GM12878 (cell line): ENCODE measurements around the gene SUMF2. TPM values are rescaled to one million over a fixed set of nuclear protein-coding genes. Genes with fewer than 3 reads are reported as not detected.
A peak's percentile ranks its signal among the peaks of the same experiment; 100 is the strongest.

Experiments used
- ATAC-seq: fragments of 200-7000 bp; cut with Tn5 transposase; 3 replicates; pipeline ENCODE4 v1.9.1; 2020; ENCODE audit warnings: mild to moderate bottlenecking, moderate library complexity
- BruUV-seq: library from RNA; stranded (reverse); fragments of 400-500 nt; replicated peaks from 2 replicates; lab custom pipeline; 2021; lab: Mats Ljungman, UMichigan
- CTCF ChIA-PET: fragments of 300-600 bp; sonication (Branson Sonifier 250); formaldehyde crosslinking; extraction: SDS; loops from one replicate; lab custom pipeline; 2021; ENCODE audit warnings: inconsistent platforms; lab: Yijun Ruan, JAX
- POLR2A ChIA-PET: fragments of 350-600 bp; formaldehyde crosslinking; extraction: SDS; loops from one replicate; lab custom pipeline; 2021; ENCODE audit warnings: inconsistent platforms; lab: Charles Lee
- RAD21 ChIA-PET: fragments of 300-600 bp; sonication (Branson Sonifier 250); formaldehyde crosslinking; loops from one replicate; lab custom pipeline; 2023; ENCODE audit warnings: antibody characterized with exemption; ENCODE audit not compliant: unreplicated experiment; lab: Charles Lee
- SMC1A ChIA-PET: fragments of 300-600 bp; sonication (Branson Sonifier 250); formaldehyde crosslinking; loops from one replicate; lab custom pipeline; 2023; ENCODE audit not compliant: unreplicated experiment, uncharacterized antibody; lab: Charles Lee
- DNase-seq: peaks from one replicate; pipeline ENCODE4 v3.0.0-alpha.2; 2011; ENCODE audit warnings: low read depth, low spot score
- FAIRE-seq: peaks from 3 replicates; lab custom pipeline; 2011; peaks lifted over from hg19 to GRCh38; lab: Jason Lieb, UNC
- H2AFZ ChIP-seq: 2 replicates; pipeline ENCODE4 v1.6.0; 2011; ENCODE audit warnings: low read depth, low read length, control low read depth; ENCODE audit not compliant: control insufficient read depth
- H3K27ac ChIP-seq: 2 replicates; pipeline ENCODE4 v1.5.1; 2011; ENCODE audit warnings: control low read depth; ENCODE audit not compliant: control insufficient read depth, insufficient read depth
- H3K27me3 ChIP-seq, 2 experiments: replicated peaks in 1 of 2; 2 replicates each; pipeline versions ENCODE4 v1.6.0 to v1.6.1; 2011; ENCODE audit warnings: low read length in 1 of 2; ENCODE audit not compliant: control insufficient read depth in 2 of 2, insufficient read depth in 2 of 2
- H3K36me3 ChIP-seq, 2 experiments: 2 replicates each; pipeline ENCODE4 v1.5.1; 2011; ENCODE audit warnings: low read length in 1 of 2; ENCODE audit not compliant: control insufficient read depth in 2 of 2, insufficient read depth in 2 of 2
- H3K4me1 ChIP-seq: 2 replicates; pipeline ENCODE4 v1.6.1; 2011; ENCODE audit warnings: mild to moderate bottlenecking, low read length, moderate library complexity, mixed read lengths; ENCODE audit not compliant: control insufficient read depth, insufficient read depth
- H3K4me2 ChIP-seq: 2 replicates; pipeline ENCODE4 v1.6.0; 2011; ENCODE audit warnings: control low read depth; ENCODE audit not compliant: control insufficient read depth, insufficient read depth
- H3K4me3 ChIP-seq: fragments of 200-600 bp; sonication (generic); 2 replicates; pipeline ENCODE4 v1.5.1; 2016
- H3K79me2 ChIP-seq: 2 replicates; pipeline ENCODE4 v1.6.0; 2011; ENCODE audit warnings: low read length; ENCODE audit not compliant: control insufficient read depth, insufficient read depth
- H3K9ac ChIP-seq: 2 replicates; pipeline ENCODE4 v1.8.0; 2011; ENCODE audit warnings: low read length, control low read depth, mixed read lengths; ENCODE audit not compliant: control insufficient read depth, insufficient read depth
- H3K9me3 ChIP-seq: replicated peaks from 3 replicates; pipeline ENCODE4 v1.5.1; 2011; ENCODE audit warnings: mild to moderate bottlenecking, low read length; ENCODE audit not compliant: control insufficient read depth, insufficient read depth
- H4K20me1 ChIP-seq: 2 replicates; pipeline ENCODE4 v1.6.0; 2011; ENCODE audit not compliant: control insufficient read depth, insufficient read depth
- BACH1 ChIP-seq: fragments of 450-650 bp; IDR thresholded peaks from 2 replicates; pipeline ENCODE4 v1.6.1; 2017; ENCODE audit warnings: mild to moderate bottlenecking, borderline replicate concordance
- FOXK2 ChIP-seq: fragments of 450-650 bp; IDR thresholded peaks from 2 replicates; pipeline ENCODE4 v1.6.1; 2017; ENCODE audit warnings: mild to moderate bottlenecking, moderate library complexity
- FOXM1 ChIP-seq: IDR thresholded peaks from 2 replicates; pipeline ENCODE4 v1.6.1; 2012; ENCODE audit warnings: low read depth, mild to moderate bottlenecking, inconsistent platforms, low read length, moderate library complexity
- NFYA ChIP-seq: IDR thresholded peaks from 2 replicates; pipeline ENCODE4 v1.6.1; 2011; ENCODE audit warnings: low read depth, mild to moderate bottlenecking, low read length, improper control_type of control experiment, borderline replicate concordance
- POLR2AphosphoS5 ChIP-seq: IDR thresholded peaks from 2 replicates; pipeline ENCODE4 v1.6.1; 2011; ENCODE audit warnings: mild to moderate bottlenecking, low read length, inconsistent platforms
- SP1 ChIP-seq: IDR thresholded peaks from one replicate; pipeline ENCODE4 v1.6.1; 2011; ENCODE audit warnings: low read depth, low read length
- SPI1 ChIP-seq: IDR thresholded peaks from 2 replicates; pipeline ENCODE4 v1.6.1; 2011; ENCODE audit warnings: low read depth, mild to moderate bottlenecking, low read length, moderate library complexity, borderline replicate concordance; ENCODE audit not compliant: insufficient read depth
- SREBF2 ChIP-seq: IDR thresholded peaks from 2 replicates; pipeline ENCODE4 v1.6.1; 2012; ENCODE audit warnings: mild to moderate bottlenecking, low read length
- TAF1 ChIP-seq: IDR thresholded peaks from 2 replicates; pipeline ENCODE4 v1.6.1; 2011; ENCODE audit warnings: mild to moderate bottlenecking, low read depth, low read length, borderline replicate concordance
- YY1 ChIP-seq: IDR thresholded peaks from 2 replicates; pipeline ENCODE4 v1.6.1; 2011; ENCODE audit warnings: low read depth, mild to moderate bottlenecking, low read length
- ZNF217 ChIP-seq: fragments of 450-650 bp; IDR thresholded peaks from 2 replicates; pipeline ENCODE4 v1.6.1; 2017; ENCODE audit warnings: antibody characterized with exemption, mild to moderate bottlenecking
- ZNF274 ChIP-seq: IDR thresholded peaks from one replicate; pipeline ENCODE4 v1.8.0; 2011; ENCODE audit not compliant: insufficient read length, insufficient read depth
- ZNF384 ChIP-seq: IDR thresholded peaks from 2 replicates; pipeline ENCODE4 v1.6.1; 2012; ENCODE audit warnings: low read depth, mild to moderate bottlenecking, low read length, improper control_type of control experiment, borderline replicate concordance
- ZNF622 ChIP-seq: fragments of 450-650 bp; IDR thresholded peaks from 2 replicates; pipeline ENCODE4 v1.6.1; 2017; ENCODE audit warnings: mild to moderate bottlenecking, inconsistent platforms
- WGBS: methylation state at CpG from one replicate; pipeline ENCODE4 v1.1.6; 2016; ENCODE audit warnings: low lambda C conversion rate; ENCODE audit not compliant: insufficient replicate concordance, insufficient coverage; ENCODE audit errors: missing lambda C conversion rate; 5-methylcytosine and 5-hydroxymethylcytosine counted together
- in situ Hi-C: fragments of 300-500 bp; cut with MboI; formaldehyde crosslinking; loops from 9 replicates; pipeline ENCODE4 v1.14.3; 2018; ENCODE audit warnings: mixed read lengths
- intact Hi-C: fragments of 100-400 bp; cut with micrococcal nuclease; formaldehyde crosslinking; loops from one replicate; pipeline ENCODE4 v1.14.2; 2022; ENCODE audit not compliant: unreplicated experiment
- polyA plus RNA-seq, 11 experiments: library from polyadenylated mRNA; depleted of rRNA in 4 of 11; unstranded in 6 of 11; stranded (reverse) in 5 of 11; fragments of >200 nt; fragmentation: Nextera tagmentation in 4 of 11; fragmentation: Illumina TruSeq in 1 of 11; extraction: Ambion mirVana in 4 of 11; extraction: Trizol in 1 of 11; gene quantifications; 1 replicate in 1 of 11; 2 replicates in 10 of 11; pipeline versions ENCODE4 v1.2.1 to v1.2.3, GENCODE V29; 2011 to 2016; ENCODE audit warnings: inconsistent platforms in 2 of 11, missing spikeins in 2 of 11, low read depth in 1 of 11
- total RNA-seq, 4 experiments: library from RNA; depleted of rRNA in 3 of 4; stranded (reverse); fragments of >200 nt in 3 of 4; fragmentation: Illumina TruSeq in 1 of 4; extraction: Trizol in 1 of 4; gene quantifications; 2 replicates each; pipeline versions ENCODE4 v1.2.1 to v1.2.3, GENCODE V29; 2013 to 2021
- TF ChIP-seq, protein P1 (sequence below): fragments of 450-650 bp; IDR thresholded peaks from 2 replicates; pipeline ENCODE4 v1.6.1; 2017; ENCODE audit warnings: antibody characterized with exemption, mild to moderate bottlenecking, moderate library complexity
- TF ChIP-seq, protein P2 (sequence below): fragments of 450-650 bp; IDR thresholded peaks from 2 replicates; pipeline ENCODE4 v1.6.1; 2016; ENCODE audit warnings: mild to moderate bottlenecking
- TF ChIP-seq, protein P3 (sequence below): fragments of 450-650 bp; IDR thresholded peaks from 2 replicates; pipeline ENCODE4 v1.6.1; 2017; ENCODE audit warnings: mild to moderate bottlenecking
- TF ChIP-seq, protein P4 (sequence below): fragments of 450-650 bp; IDR thresholded peaks from 2 replicates; pipeline ENCODE4 v1.6.1; 2017; ENCODE audit warnings: low read depth, mild to moderate bottlenecking, moderate library complexity

The SUMF2 gene
- total and polyA plus RNA-seq, 10 of the 15 experiments (the other 5 are each of a cell fraction or from before 2014, with no cell fraction given): 39.9 to 106 (median 71.7) TPM

DNA sequence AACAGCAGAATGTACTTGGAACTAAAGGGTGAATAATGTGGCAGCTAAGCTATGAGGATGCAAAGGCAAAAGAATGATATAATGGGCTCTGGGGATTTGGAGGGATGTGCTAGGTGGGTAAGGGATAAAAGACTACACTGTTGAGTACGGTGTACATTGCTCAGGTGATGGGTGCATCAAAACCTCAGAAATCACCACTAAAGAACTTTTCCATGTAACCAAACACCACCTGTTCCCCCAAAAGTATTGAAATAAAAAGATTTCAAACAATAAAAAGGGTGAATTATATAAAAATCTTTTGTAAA is 43.8 kb downstream of the SUMF2 start:
- no peak for ATAC-seq
- H3K9me3 ChIP-seq: peaks cover 2% of the 10 kb centered on the region; the same call in 2 of the 3 replicates
- ChIA-PET POLR2A (no interaction called here), CTCF (no interaction called here), SMC1A (no interaction called here), RAD21 (no interaction called here)
- no peaks in the 10 kb centered on the region for H3K27me3 ChIP-seq
- no peak overlapping the region for H3K4me3 ChIP-seq
- no peaks in the 10 kb centered on the region for H4K20me1 ChIP-seq
- peak overlapping the region; percentile 31 for H2AFZ ChIP-seq
- in situ Hi-C loops: loop anchor here (10.0 kb wide), 1 partner anchor 1353 kb away; the partner anchor contains the start of gene SEC61G
- H3K79me2 ChIP-seq: peaks cover 24% of the 10 kb centered on the region
- H3K27ac ChIP-seq: no peak overlapping the region
- peaks cover 0 to 9% of the 10 kb centered on the region in 2 experiments for H3K36me3 ChIP-seq
- no peak overlapping the region for H3K9ac ChIP-seq
- H3K4me2 ChIP-seq: no peak overlapping the region
- H3K4me1 ChIP-seq: no peaks in the 10 kb centered on the region
- no peak for DNase-seq
- intact Hi-C loops: loop anchor here (10.0 kb wide), 1 partner anchor 223 kb away; the partner anchor contains the start of gene ZNF713
- no peak for TF ChIP-seq FOXK2
- TF ChIP-seq TAF1: no peak
- no peak for TF ChIP-seq ZNF217
- TF ChIP-seq SP1: no peak
- TF ChIP-seq ZNF622: no peak
- no peak for TF ChIP-seq ZNF274
- no peak for TF ChIP-seq ZNF384
- no peak for TF ChIP-seq BACH1
- TF ChIP-seq, protein P1, sequence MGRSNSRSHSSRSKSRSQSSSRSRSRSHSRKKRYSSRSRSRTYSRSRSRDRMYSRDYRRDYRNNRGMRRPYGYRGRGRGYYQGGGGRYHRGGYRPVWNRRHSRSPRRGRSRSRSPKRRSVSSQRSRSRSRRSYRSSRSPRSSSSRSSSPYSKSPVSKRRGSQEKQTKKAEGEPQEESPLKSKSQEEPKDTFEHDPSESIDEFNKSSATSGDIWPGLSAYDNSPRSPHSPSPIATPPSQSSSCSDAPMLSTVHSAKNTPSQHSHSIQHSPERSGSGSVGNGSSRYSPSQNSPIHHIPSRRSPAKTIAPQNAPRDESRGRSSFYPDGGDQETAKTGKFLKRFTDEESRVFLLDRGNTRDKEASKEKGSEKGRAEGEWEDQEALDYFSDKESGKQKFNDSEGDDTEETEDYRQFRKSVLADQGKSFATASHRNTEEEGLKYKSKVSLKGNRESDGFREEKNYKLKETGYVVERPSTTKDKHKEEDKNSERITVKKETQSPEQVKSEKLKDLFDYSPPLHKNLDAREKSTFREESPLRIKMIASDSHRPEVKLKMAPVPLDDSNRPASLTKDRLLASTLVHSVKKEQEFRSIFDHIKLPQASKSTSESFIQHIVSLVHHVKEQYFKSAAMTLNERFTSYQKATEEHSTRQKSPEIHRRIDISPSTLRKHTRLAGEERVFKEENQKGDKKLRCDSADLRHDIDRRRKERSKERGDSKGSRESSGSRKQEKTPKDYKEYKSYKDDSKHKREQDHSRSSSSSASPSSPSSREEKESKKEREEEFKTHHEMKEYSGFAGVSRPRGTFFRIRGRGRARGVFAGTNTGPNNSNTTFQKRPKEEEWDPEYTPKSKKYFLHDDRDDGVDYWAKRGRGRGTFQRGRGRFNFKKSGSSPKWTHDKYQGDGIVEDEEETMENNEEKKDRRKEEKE: no peak
- TF ChIP-seq, protein P2, sequence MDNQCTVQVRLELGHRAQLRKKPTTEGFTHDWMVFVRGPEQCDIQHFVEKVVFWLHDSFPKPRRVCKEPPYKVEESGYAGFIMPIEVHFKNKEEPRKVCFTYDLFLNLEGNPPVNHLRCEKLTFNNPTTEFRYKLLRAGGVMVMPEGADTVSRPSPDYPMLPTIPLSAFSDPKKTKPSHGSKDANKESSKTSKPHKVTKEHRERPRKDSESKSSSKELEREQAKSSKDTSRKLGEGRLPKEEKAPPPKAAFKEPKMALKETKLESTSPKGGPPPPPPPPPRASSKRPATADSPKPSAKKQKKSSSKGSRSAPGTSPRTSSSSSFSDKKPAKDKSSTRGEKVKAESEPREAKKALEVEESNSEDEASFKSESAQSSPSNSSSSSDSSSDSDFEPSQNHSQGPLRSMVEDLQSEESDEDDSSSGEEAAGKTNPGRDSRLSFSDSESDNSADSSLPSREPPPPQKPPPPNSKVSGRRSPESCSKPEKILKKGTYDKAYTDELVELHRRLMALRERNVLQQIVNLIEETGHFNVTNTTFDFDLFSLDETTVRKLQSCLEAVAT: no peak
- TF ChIP-seq, protein P3, sequence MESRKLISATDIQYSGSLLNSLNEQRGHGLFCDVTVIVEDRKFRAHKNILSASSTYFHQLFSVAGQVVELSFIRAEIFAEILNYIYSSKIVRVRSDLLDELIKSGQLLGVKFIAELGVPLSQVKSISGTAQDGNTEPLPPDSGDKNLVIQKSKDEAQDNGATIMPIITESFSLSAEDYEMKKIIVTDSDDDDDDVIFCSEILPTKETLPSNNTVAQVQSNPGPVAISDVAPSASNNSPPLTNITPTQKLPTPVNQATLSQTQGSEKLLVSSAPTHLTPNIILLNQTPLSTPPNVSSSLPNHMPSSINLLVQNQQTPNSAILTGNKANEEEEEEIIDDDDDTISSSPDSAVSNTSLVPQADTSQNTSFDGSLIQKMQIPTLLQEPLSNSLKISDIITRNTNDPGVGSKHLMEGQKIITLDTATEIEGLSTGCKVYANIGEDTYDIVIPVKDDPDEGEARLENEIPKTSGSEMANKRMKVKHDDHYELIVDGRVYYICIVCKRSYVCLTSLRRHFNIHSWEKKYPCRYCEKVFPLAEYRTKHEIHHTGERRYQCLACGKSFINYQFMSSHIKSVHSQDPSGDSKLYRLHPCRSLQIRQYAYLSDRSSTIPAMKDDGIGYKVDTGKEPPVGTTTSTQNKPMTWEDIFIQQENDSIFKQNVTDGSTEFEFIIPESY: no peak
- no peak for TF ChIP-seq NFYA
- no peak for TF ChIP-seq YY1
- TF ChIP-seq, protein P4, sequence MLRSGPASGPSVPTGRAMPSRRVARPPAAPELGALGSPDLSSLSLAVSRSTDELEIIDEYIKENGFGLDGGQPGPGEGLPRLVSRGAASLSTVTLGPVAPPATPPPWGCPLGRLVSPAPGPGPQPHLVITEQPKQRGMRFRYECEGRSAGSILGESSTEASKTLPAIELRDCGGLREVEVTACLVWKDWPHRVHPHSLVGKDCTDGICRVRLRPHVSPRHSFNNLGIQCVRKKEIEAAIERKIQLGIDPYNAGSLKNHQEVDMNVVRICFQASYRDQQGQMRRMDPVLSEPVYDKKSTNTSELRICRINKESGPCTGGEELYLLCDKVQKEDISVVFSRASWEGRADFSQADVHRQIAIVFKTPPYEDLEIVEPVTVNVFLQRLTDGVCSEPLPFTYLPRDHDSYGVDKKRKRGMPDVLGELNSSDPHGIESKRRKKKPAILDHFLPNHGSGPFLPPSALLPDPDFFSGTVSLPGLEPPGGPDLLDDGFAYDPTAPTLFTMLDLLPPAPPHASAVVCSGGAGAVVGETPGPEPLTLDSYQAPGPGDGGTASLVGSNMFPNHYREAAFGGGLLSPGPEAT: no peak
- no peak for TF ChIP-seq SREBF2
- no peak for TF ChIP-seq POLR2AphosphoS5
- TF ChIP-seq SPI1: no peak
- no peak for TF ChIP-seq FOXM1
- BruUV-seq: no TSS peak
- FAIRE-seq: no peak
- 100% methylated on average over 1 of the region's 1 CpG for WGBS
